Neural cell (in vitro differentiated cells): ENCODE data around the gene B3GNT3. TPM values are rescaled to one million over a fixed set of nuclear protein-coding genes. Genes with fewer than 3 reads are reported as not detected.

Source experiments
- H2AFZ ChIP-seq: fragments of 200-600, 300-800 bp; sonication (generic), shearing (Covaris generic); 2 replicates; pipeline ENCODE4 v1.6.0; 2014; ENCODE audit warnings: low read depth, mild to moderate bottlenecking, antibody characterized with exemption, low read length, moderate library complexity
- H3F3A ChIP-seq: fragments of 200-600 bp; shearing (Covaris generic); 2 replicates; pipeline ENCODE4 v1.6.1; 2016; ENCODE audit warnings: mild to moderate bottlenecking, moderate library complexity, mixed read lengths, antibody characterized with exemption, low read length; ENCODE audit not compliant: insufficient read depth, poor library complexity, severe bottlenecking
- H3K27ac ChIP-seq: fragments of 200-600, 300-800 bp; sonication (generic), shearing (Covaris generic); 2 replicates; pipeline ENCODE4 v1.5.1; 2014; ENCODE audit warnings: mild to moderate bottlenecking, low read length, moderate library complexity
- H3K27me3 ChIP-seq: fragments of 300-800, 200-600 bp; sonication (generic), shearing (Covaris generic); 2 replicates; pipeline ENCODE4 v1.6.0; 2014; ENCODE audit warnings: mild to moderate bottlenecking, low read depth, low read length, moderate library complexity; ENCODE audit not compliant: insufficient read depth
- H3K36me3 ChIP-seq: fragments of 300-800, 200-600 bp; sonication (generic), shearing (Covaris generic); 2 replicates; pipeline ENCODE4 v1.5.1; 2014; ENCODE audit warnings: mild to moderate bottlenecking, antibody characterized with exemption, low read length, moderate library complexity; ENCODE audit not compliant: insufficient read depth
- H3K4me2 ChIP-seq: fragments of 300-800, 200-600 bp; sonication (generic), shearing (Covaris generic); 2 replicates; pipeline ENCODE4 v1.6.0; 2014; ENCODE audit warnings: mild to moderate bottlenecking, low read length
- H3K4me3 ChIP-seq: fragments of 300-800, 200-600 bp; sonication (generic), shearing (Covaris generic); 2 replicates; pipeline ENCODE4 v1.5.1; 2014; ENCODE audit warnings: mild to moderate bottlenecking, low read length, moderate library complexity
- H3K79me2 ChIP-seq: fragments of 200-600 bp; shearing (Covaris generic); replicated peaks from 2 replicates; pipeline ENCODE4 v1.6.0; 2014; ENCODE audit warnings: mild to moderate bottlenecking, low read length, moderate library complexity; ENCODE audit not compliant: insufficient read depth
- H3K9ac ChIP-seq: fragments of 300-800, 200-600 bp; sonication (generic), shearing (Covaris generic); 2 replicates; pipeline ENCODE4 v1.6.1; 2016; ENCODE audit warnings: mild to moderate bottlenecking, low read length, mixed read lengths
- H3K9me2 ChIP-seq: fragments of 200-600 bp; shearing (Covaris generic); 2 replicates; pipeline ENCODE4 v1.6.1; 2016; ENCODE audit warnings: mild to moderate bottlenecking, low read length, mixed read lengths; ENCODE audit not compliant: insufficient read depth
- H3K9me3 ChIP-seq: fragments of 200-600, 300-800 bp; sonication (generic), shearing (Covaris generic); 2 replicates; pipeline ENCODE4 v1.6.1; 2016; ENCODE audit warnings: mild to moderate bottlenecking, mixed run types, low read length, moderate library complexity, mixed read lengths
- H4K20me1 ChIP-seq: fragments of 200-600 bp; shearing (Covaris generic); 2 replicates; pipeline ENCODE4 v1.6.1; 2016; ENCODE audit warnings: mild to moderate bottlenecking, mixed run types; ENCODE audit not compliant: insufficient read depth
- CTCF ChIP-seq: fragments of 450-650 bp; IDR thresholded peaks from 2 replicates; pipeline ENCODE4 v1.5.1; 2014; ENCODE audit warnings: antibody characterized with exemption, mild to moderate bottlenecking, moderate library complexity; ENCODE audit not compliant: poor library complexity, severe bottlenecking
- EP300 ChIP-seq: fragments of 450-650 bp; conservative IDR thresholded peaks from 2 replicates; pipeline ENCODE4 v1.6.1; 2014; ENCODE audit warnings: antibody characterized with exemption, mild to moderate bottlenecking, moderate library complexity; ENCODE audit not compliant: poor library complexity, severe bottlenecking
- EZH2 ChIP-seq: fragments of 200-600, 300-800 bp; shearing (Covaris generic), sonication (generic); IDR thresholded peaks from 2 replicates; pipeline ENCODE4 v1.6.1; 2014; ENCODE audit warnings: antibody characterized with exemption, low read length, borderline replicate concordance, mild to moderate bottlenecking; ENCODE audit not compliant: insufficient read depth, poor library complexity, severe bottlenecking
- MXI1 ChIP-seq: fragments of 450-650 bp; conservative IDR thresholded peaks from 2 replicates; pipeline ENCODE4 v1.6.1; 2014; ENCODE audit warnings: antibody characterized with exemption, mild to moderate bottlenecking; ENCODE audit not compliant: poor library complexity, severe bottlenecking
- POLR2AphosphoS5 ChIP-seq: IDR thresholded peaks from 2 replicates; pipeline ENCODE4 v1.6.1; 2012
- RAD21 ChIP-seq: fragments of 450-650 bp; conservative IDR thresholded peaks from 2 replicates; pipeline ENCODE4 v1.6.1; 2014; ENCODE audit warnings: antibody characterized with exemption, mild to moderate bottlenecking, moderate library complexity
- SMC3 ChIP-seq: fragments of 450-650 bp; conservative IDR thresholded peaks from 2 replicates; pipeline ENCODE4 v1.6.1; 2014; ENCODE audit warnings: antibody characterized with exemption, mild to moderate bottlenecking, moderate library complexity; ENCODE audit not compliant: poor library complexity
- TAF1 ChIP-seq: IDR thresholded peaks from 2 replicates; pipeline ENCODE4 v1.6.1; 2012; ENCODE audit warnings: low read depth
- polyA plus RNA-seq: library from polyadenylated mRNA; depleted of rRNA; stranded (reverse); fragments of >200 nt; gene quantifications from 2 replicates; pipeline ENCODE4 v1.2.3, GENCODE V29; 2014
- TF ChIP-seq, protein P1 (sequence below): IDR thresholded peaks from 2 replicates; pipeline ENCODE4 v1.6.1; 2012; ENCODE audit warnings: borderline replicate concordance

B3GNT3 gene
- polyA plus RNA-seq, 1 donor from 2014 or later, result not detected

- Histone ChIP-seq H4K20me1 (no peaks in the 10 kb centered on the region), H3K27ac (no peak overlapping the region), H3K9me2 (no peaks in the 10 kb centered on the region), H3K9ac (no peak overlapping the region), H2AFZ (no peak overlapping the region), H3K27me3 (no peaks in the 10 kb centered on the region), H3K79me2 (no peaks in the 10 kb centered on the region), H3F3A (no peaks in the 10 kb centered on the region), H3K4me3 (no peak overlapping the region), H3K9me3 (no peaks in the 10 kb centered on the region), H3K36me3 (no peaks in the 10 kb centered on the region), H3K4me2 (no peak overlapping the region)
- TF ChIP-seq POLR2AphosphoS5, result no peak
- TF ChIP-seq, protein P1, sequence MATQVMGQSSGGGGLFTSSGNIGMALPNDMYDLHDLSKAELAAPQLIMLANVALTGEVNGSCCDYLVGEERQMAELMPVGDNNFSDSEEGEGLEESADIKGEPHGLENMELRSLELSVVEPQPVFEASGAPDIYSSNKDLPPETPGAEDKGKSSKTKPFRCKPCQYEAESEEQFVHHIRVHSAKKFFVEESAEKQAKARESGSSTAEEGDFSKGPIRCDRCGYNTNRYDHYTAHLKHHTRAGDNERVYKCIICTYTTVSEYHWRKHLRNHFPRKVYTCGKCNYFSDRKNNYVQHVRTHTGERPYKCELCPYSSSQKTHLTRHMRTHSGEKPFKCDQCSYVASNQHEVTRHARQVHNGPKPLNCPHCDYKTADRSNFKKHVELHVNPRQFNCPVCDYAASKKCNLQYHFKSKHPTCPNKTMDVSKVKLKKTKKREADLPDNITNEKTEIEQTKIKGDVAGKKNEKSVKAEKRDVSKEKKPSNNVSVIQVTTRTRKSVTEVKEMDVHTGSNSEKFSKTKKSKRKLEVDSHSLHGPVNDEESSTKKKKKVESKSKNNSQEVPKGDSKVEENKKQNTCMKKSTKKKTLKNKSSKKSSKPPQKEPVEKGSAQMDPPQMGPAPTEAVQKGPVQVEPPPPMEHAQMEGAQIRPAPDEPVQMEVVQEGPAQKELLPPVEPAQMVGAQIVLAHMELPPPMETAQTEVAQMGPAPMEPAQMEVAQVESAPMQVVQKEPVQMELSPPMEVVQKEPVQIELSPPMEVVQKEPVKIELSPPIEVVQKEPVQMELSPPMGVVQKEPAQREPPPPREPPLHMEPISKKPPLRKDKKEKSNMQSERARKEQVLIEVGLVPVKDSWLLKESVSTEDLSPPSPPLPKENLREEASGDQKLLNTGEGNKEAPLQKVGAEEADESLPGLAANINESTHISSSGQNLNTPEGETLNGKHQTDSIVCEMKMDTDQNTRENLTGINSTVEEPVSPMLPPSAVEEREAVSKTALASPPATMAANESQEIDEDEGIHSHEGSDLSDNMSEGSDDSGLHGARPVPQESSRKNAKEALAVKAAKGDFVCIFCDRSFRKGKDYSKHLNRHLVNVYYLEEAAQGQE, result no peak
- no peak for TF ChIP-seq EZH2
- no peak for TF ChIP-seq MXI1
- no peak for TF ChIP-seq SMC3
- no peak for TF ChIP-seq RAD21
- no peak for TF ChIP-seq EP300
- TF ChIP-seq CTCF, result no peak
- no peak for TF ChIP-seq TAF1
These were observed 31.6 kb downstream of the B3GNT3 start for GRCh38 chr19:17826508-17827056.

DNA sequence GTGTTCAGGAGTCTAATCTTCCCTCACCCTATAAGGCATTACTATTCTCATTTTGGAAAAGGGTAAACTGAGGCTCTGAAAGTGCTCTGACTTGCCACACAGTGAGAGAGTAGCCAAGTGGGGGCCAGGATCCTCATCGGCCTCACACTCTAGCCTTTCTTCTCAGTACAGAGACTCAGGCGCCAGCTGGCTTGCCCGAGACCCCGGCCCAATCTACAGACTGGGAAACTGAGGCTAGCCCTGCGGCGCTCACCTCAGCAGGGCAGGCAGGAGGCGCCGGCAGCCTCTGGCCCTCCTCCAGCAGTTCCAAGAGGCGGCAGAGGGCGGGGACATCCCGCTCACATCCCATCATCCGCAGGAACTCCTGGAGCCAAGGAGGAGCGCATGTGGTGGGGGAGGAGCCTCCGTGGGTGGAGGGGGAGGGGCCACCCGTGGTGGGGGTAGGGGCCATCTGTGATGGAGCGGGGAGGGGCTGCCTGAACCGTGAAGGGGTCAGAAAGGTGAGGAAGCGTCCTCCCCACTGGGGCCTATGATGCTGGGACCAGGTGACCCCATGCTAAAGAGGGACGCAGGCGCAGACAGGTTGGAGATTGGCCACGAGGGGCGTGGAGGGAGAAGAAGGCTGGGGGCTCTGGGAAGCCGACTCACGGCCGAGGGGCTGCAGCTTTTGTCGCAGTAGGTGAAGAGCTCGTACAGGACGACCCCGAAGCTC, 35.1 kb downstream of the B3GNT3 start:
- peak overlapping the region; percentile 60 for H2AFZ ChIP-seq
- peak overlapping the region; percentile 51 for H3K27ac ChIP-seq
- no peaks in the 10 kb centered on the region for H3K79me2 ChIP-seq
- no peaks in the 10 kb centered on the region for H3K27me3 ChIP-seq
- H3K36me3 ChIP-seq, result no peaks in the 10 kb centered on the region
- peak overlapping the region; percentile 46 for H3K4me2 ChIP-seq
- H3K9me3 ChIP-seq, result no peaks in the 10 kb centered on the region
- H3K4me3 ChIP-seq, result peak overlapping the region; percentile 67
- no peaks in the 10 kb centered on the region for H3K9me2 ChIP-seq
- H3K9ac ChIP-seq, result peak overlapping the region; percentile 54
- no peak for TF ChIP-seq EZH2
- no peak for TF ChIP-seq TAF1
- peak; percentile 55 for TF ChIP-seq MXI1
- TF ChIP-seq CTCF, result peak; percentile 25
- TF ChIP-seq POLR2AphosphoS5, result peak; percentile 51
- no peak for TF ChIP-seq SMC3
- H4K20me1 ChIP-seq, result no peaks in the 10 kb centered on the region
- H3F3A ChIP-seq, result no peaks in the 10 kb centered on the region
